HG02623 (cell line): ENCODE results near the gene LMTK2.

Source experiments
- ATAC-seq: cut with Tn5 transposase; IDR thresholded peaks from one replicate; pipeline ENCODE4 v1.9.1; 2021; ENCODE audit warnings: moderate library complexity; ENCODE audit not compliant: unreplicated experiment

The LMTK2 gene

GRCh38 chr7:98202367-98203195 lies 95.9 kb downstream of the LMTK2 start:
- ATAC-seq = peak; percentile 88

- ATAC-seq = peak; percentile 34
Measured at GRCh38 chr7:98203261-98203963, 96.8 kb downstream of the LMTK2 start.

DNA sequence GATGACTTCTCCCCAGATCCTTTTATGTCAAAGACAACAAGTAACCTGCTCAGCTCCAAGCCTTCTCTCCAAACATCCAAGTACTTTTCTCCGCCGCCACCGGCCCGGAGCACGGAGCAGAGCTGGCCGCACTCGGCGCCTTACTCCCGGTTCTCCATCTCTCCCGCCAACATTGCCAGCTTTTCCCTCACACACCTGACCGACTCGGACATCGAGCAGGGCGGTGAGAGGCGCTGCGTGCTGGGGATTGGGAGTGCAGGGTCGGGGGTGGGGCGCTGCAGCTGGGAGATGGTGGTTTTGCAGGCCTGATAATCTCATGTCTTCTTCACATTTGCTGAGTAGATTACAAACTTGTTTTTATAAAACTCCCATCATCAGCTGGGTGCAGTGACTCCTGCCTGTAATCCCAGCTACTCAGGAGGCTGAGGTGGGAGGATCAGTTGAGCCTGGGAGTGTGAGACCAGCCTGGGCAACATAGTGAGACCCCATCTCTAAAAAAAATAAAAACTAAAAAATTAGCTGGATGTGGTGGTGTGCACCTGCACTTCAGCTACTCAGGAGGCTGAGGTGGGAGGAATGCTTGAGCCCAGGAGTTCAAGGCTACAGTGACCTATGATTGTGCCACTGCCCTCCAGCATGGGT lies 97.4 kb downstream of the LMTK2 start:
- ATAC-seq = no peak

GRCh38 chr7:98204670-98205069 lies 98.0 kb downstream of the LMTK2 start:
- no peak for ATAC-seq

DNA sequence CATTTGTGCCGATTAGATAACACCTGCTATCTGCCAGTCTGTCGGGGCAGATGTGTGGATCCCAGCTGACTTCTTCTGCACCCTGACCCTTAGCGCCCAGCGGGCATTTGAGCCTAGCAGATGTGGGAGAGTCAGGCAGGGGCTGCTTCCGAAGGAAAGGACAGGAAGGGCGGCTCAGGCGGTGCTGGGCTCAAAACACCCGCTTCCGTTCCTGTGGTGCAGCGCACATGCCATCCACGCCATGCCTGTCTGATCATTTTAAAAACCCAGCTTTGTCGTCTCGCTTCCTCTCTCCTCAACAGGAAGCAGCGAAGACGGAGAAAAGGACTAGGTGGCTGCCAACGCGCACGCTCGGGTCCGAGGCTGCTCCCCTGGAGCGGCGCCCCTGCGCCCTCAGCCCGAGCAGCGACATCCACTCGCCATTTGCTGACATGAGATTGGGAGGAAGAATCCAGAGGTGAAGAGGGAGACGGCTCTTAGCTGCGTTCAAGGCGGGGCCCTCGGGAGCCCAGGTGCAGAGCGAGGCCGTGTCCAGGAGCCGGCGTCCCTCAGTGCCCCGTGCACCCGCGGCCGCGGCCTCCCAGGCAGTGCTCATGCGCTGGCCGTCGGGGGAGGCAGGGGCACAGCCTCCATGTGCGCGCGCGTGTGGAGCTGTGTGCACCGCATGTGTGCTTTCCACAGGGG lies 98.6 kb downstream of the LMTK2 start:
- ATAC-seq = no peak

DNA sequence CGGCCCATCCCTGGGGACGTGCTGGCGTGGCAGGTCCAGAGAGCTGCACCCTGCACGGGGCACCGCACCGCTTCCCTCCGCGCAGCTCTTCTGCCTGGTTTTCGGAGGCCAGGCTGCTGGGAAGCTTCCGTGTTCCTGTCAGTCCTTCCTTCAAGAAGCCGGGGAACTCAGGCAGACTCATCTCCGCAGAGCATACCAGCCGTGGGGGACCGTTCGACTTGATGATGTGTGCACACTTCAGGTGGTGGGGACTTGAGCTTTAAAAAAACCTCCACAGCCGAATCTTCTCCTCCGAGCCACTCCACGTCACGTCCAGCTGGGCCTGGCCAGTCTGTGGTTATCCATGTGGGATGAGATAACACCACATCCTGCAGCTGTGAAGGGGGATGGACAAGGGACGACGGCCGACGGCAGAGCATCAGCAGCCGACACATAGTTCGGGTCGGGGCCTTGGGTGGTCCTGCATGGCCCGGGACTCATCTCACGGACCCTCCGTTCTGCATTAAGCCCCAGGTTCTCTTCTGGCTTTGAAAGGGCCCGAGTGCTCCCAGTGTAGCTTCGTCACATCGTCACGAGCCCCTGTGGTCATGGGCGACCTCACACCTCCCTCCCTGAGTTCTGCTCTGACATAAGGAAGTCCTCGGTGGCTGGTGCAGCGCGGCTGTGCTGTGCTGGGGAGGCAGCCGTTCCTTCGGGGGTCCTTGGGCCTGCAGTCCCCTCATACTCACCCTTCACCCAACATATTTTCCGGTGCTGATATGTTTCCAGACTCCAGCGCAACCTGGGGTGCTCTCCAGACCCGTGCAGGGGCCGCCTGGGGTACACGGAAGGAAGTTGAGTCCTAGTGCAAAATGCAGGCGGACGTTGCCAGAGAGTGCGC lies 100.0 kb downstream of the LMTK2 start:
- no peak for ATAC-seq

GRCh38 chr7:98209166-98209920 lies 102.7 kb downstream of the LMTK2 start:
- ATAC-seq = no peak

DNA sequence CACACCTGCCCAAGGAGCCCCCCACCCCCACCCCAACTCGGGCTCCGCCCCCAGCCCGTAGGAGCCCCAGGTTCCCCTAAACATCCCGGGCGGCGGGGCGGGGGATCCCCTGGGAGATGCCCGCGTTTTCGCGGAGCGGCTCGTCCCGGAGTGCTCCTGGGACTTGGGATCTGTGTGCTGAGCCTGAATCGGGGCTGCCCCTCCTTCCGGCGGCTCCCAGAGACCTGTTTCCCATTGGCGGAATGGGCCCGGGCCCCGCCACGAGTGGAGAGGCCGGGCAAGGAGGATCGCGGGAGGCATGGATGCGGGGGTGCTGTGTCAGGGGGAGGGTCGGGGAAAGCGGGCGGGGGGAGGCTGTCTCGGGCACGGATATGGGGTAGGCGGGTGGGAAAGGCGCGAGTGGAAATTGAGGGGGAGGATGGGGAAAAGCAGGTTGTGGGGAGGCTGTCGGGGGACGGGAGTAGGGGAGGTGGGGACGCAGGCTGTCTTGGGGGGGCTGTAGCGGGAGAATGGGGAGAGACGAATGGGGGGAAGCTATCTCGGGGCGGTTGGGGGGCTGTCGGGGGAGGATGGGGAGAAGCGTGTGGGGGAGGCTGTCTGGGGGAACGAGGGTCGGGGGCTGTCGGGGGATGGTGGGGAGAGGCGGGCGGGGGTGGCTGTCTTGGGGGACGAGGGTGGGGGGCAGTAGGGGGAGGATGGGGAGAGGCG lies 104.0 kb downstream of the LMTK2 start:
- no peak for ATAC-seq

DNA sequence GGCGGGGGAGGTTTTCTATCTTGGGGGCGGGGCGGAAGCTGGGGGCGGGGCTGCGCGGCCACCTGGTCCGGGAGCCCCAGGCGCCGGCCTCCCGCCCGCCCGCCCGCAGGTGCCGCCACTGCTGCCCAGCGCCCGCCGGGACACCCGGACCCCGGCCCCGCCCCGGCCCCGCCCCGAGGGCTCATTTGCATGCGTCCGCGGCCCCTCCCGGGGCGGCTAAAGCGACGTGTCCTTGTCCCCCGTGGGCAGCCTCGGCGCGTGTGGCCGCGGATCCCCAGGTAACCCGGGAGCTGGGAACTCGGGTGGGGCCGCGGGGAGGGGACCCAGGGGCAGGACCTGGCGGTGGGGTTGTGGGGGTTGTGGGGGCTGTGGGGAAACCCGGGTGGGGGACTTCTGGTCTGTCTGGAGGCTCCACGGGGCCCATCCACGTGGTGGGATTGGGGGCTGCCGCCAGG lies 104.6 kb downstream of the LMTK2 start, which contains the start of gene BHLHA15:
TSS of gene BHLHA15 (plus strand) at position 219 of the 455 bp plus-strand sequence. CDS start 871 bp downstream, outside the sequence.
- ATAC-seq = no peak

GRCh38 chr7:98211676-98212531 lies 105.2 kb downstream of the LMTK2 start:
- ATAC-seq = no peak

DNA sequence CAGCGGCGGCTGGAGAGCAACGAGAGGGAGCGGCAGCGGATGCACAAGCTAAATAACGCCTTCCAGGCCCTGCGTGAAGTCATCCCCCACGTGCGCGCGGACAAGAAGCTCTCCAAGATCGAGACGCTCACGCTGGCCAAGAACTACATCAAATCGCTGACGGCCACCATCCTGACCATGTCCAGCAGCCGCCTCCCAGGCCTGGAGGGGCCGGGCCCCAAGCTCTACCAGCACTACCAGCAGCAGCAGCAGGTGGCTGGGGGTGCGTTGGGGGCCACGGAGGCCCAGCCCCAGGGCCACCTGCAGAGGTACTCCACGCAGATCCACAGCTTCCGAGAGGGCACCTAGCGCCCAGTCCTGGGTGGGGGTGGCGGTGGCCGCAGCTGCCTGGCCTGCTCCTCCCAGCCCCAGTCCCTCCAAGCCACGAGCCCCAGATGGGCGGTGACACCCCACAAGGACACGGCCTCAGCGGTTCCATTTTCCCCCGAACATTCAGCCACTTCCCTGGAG lies 105.9 kb downstream of the LMTK2 start:
- no peak for ATAC-seq

DNA sequence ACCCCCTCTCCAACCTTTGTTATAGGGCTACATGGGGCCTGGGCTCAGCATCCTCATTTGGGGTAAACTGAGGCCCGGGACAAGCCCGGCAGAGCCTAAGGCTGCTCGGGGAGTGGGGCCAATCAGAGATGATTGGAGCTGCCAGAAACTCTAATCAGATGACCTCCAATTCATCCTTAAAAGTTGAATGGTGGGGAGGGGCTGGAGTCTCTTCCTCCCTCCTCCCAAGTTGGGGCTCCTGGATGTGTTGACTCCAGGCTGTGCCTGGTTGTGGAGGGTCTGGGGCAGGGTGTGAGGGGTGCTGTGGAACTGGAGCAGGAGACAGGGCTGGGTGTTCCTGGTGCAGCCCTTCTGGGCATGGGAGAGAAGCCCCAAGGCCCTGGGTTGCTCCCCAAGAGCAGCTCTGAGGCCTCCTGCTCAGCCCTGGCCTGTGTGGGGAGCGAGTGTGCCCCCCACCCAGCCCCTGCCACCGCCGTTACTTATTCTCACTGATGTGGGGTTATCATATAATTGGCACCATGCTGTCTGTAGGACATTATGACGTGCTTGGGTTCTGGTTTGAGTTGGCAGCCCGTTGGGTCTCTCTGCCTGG lies 106.7 kb downstream of the LMTK2 start:
- ATAC-seq = no peak

DNA sequence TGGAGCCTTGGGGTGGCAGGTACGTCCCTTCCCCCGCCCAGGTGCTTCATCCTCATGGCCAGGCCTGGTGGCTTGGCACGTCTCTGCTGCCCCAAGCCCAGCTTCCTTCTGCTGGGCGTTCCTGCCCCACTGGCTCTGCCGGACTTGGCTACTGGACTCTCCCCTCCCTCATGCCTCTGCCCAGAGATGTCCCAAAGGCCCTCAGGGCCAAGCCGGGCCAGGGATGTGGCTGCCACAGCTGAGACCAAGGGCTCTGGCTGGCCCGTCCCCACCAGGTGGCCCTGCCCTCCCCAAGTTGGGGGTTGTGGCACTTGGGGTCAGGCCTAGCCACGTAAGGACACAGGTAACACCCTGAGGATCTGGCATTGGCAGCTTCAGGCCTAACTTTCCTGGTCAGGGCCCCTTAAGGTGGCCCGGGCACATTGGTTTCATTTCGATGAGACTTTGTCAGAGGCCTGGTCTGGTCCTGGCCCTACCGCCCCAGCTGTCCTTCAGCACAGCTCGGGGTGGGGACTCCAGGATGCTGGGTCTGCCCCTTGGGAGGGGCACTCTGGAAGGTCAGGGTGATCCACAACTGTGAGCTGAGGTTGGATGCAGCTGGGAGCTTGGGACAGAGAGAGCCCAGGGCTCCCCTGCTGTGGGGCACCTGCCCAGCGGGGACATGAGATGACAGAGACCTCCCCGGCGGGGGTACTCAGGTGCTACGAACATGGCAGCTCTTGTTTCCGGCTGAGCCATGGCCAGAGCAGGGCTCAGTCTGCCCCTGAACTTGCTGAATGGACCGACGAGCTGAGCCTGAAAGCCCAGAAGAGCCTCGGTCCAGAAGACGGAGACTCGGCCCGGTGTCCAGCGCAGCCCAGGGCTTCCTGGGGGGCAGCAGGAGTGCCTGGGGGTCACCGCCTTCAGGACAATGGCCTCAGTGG lies 107.5 kb downstream of the LMTK2 start:
- ATAC-seq = no peak

- no peak for ATAC-seq
Measured at GRCh38 chr7:98214811-98215321, 108.2 kb downstream of the LMTK2 start.

GRCh38 chr7:98215561-98216495 lies 109.2 kb downstream of the LMTK2 start:
- ATAC-seq = no peak
